ENCODE data around the gene SLC48A1. TPM values are rescaled to one million over a fixed set of nuclear protein-coding genes. Genes with fewer than 3 reads are reported as not detected.
A peak's percentile ranks its signal among the peaks of the same experiment; 100 is the strongest.

Gene SLC48A1
- total RNA-seq, 2 donors from 2014 or later, result 5.2 to 7.4 TPM

DNA sequence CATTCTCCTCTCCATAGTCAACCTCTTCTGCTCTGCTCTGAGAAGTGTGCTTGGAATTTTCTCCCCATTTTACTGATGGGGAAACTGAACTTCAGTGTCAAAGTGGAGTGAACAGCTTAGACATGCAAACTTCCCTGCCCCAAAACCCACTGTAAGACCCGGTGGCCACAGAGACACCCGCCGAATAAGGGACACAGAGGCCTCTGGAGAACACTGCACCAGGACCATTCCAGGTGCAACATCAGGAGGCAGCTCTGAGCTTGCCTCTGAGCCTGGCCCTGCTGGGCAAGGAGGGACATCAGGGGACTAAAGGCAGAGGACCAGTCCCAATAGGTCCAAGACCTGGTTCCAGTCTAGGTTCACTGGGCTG, 45.0 kb downstream of the SLC48A1 start:
- Mint-ChIP-seq H3K36me3 (peaks cover 46 to 61% of the 10 kb centered on the region in 2 donors), H3K9me3 (peaks cover 0 to 4% of the 10 kb centered on the region in 2 donors), H3K27ac (peak overlapping the region; percentile 95 to 100)
- DNase-seq (ENCODE audit: low spot score in 2 of 2) (no peak), ATAC-seq (no peak)

DNA sequence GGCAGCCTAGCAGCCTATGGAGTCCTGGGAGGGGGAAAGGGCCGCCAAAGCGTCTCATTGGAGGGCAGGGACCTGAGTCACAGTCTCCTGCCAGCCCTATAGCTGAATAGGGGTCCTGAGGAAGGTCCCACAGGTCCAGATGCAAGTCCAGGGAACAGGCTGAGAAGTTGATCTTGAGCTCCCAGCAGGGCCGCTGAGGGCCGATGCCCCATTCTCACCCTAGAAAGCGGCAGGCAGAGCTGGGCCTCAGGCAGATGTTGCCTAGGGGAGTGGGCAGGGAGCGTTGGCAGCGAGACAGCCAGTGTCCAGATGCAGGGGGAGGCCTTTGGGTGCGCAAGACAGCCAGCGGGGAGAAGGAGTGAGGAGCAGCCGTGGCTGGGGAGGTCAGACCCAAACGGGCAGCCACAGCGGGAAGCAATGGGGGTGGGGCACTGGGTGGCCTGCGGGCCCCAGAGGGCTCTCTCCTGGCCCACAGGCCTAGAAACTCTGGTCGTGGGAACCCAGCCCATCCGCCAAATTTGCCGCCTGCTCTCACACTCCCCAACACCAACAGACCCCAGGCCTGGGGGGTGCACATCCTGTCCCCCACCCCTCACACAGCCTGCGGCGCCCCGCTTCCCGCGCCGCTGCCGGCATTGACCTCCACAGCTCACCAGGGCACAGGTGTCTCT, 45.6 kb downstream of the SLC48A1 start:
- DNase-seq (ENCODE audit: low spot score in 2 of 2) (peak; percentile 51 to 77), ATAC-seq (peak; percentile 25 to 38)
- Mint-ChIP-seq H3K9me3 (peaks cover 0 to 4% of the 10 kb centered on the region in 2 donors), H3K36me3 (peaks cover 40 to 61% of the 10 kb centered on the region in 2 donors), H3K27ac (peak overlapping the region; percentile 95 to 100)

DNA sequence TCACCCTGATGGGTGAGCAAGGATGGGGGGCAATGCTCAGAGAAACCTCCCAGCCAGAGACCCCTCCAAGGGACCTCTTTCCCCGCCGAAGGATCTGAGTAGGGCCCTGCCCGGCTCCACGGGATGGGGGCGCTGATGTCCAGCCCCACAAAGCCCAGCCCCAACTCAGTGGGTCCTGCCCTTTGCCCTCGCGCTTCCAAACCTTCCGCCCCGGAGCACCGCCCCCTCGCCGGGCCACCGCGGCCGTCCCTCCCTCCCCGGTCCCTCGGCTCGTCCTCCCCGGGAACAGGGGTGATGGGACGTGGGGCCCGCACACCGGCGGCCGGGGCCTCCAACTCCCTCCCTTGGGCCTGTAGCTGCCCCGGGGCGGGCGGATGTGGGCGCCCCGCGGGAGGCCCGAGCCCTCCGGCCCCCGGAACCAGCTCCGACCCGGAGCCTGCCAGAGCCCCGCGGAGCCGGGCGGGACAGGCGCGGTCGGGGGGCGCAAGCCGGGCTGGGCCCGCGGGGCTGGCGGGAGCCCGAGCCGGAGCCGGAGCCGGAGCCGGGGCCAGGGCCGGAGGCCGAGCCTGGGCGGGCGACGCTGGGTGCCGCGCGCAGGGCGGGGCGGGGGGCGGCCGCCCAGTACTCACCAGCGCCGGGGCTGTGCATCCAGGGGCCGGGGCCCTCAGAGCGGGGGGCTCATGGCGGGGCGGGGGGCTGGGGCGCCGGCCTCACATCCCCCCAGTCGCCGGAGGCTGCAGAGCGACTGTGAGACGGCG, 46.3 kb downstream of the SLC48A1 start:
- Mint-ChIP-seq H3K27ac (peak overlapping the region; percentile 95 to 100), H3K9me3 (peaks cover 0 to 4% of the 10 kb centered on the region in 2 donors), H3K36me3 (peaks cover 33 to 59% of the 10 kb centered on the region in 2 donors)
- ATAC-seq (peak; percentile 21 to 26), DNase-seq (ENCODE audit: low spot score in 2 of 2) (peak; percentile 57 to 76)

DNA sequence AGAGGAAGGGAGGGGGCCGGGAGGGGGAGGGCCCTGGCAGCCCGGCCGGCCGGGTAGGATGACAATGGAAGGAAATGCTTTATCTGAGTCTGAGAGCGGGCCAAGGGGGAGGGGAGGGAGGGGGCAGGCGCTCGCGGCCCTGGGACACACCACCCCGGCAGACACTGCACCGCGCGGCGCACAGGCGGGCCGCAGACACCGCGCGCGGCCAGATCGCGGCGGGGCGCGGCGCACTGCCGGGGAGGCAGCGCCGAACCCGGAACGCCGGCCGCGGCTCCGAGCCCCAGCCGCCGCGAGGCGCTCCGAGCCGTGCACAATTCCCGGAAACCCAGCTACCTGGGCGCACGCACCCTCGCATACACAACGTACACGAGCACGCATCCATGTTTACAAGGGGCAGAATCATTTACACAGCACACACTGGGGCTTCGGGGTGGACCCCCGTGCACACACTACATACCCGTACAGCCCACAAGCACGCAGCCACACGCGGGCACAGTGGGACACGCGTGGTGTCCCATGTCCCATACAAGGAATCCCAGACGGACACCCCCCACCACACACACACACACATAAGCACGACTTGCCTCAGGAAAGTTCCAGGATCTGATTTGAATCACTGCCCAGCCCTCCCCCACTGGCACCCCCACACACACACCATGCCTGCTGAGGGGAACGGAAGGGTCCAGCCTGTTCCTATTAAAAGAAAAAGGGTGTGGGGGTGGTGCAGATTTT, 47.0 kb downstream of the SLC48A1 start, which contains the start of gene HDAC7:
Gene HDAC7, minus strand, starts transcription at position 8 of the 735 bp plus-strand sequence. CDS start 118 bp downstream, outside the sequence.
- peaks cover 0 to under 1% of the 10 kb centered on the region in 2 donors for H3K9me3 Mint-ChIP-seq
- peak within 1 kb of the TSS; percentile 96 to 100 for H3K27ac Mint-ChIP-seq
- peaks cover 26 to 52% of the 10 kb centered on the region in 2 donors for H3K36me3 Mint-ChIP-seq
- peak in 1 of 2 donors; percentile 49 for DNase-seq (ENCODE audit: low spot score in 2 of 2)
- ATAC-seq, result peak; percentile 30 to 63

DNA sequence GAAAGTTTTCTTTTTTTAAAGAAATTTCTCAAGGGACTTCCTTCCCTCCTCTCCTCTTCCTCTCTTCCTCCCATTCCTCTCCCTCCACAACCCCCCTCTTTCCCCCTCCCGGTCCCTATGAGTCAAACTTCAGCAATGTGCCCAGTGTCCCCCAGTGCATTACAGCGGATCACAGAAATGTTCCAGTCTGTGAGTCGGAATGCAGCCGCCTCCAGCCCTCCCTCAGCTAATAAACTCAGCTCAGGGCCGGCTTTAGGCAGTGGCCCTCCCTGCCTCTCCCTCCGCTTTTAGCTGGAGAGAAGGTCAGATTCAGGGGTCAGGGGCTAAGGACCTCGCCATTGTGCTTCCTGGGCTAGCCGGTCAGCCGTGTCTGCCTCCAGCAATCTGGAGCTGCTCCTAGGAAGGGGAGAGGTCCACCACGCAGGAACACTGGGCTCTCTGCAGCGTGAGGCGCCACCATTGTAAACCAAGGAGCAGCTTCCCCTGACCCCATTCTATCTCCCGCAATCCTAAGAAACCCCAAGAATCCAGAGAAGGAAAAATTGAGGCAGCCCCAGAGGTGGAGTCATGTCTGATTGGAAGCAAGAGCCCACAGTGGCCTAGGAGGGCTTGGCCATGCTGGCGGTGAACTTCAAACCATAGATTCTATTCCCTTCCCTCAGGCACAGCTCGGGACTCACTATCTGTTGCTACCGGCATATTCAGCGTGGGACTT, 47.8 kb downstream of the SLC48A1 start:
- Mint-ChIP-seq H3K36me3 (peaks cover 24 to 45% of the 10 kb centered on the region in 2 donors), H3K27ac (peak overlapping the region; percentile 95 to 96), H3K9me3 (no peaks in the 10 kb centered on the region)
- ATAC-seq (no peak), DNase-seq (ENCODE audit: low spot score in 2 of 2) (no peak)

DNA sequence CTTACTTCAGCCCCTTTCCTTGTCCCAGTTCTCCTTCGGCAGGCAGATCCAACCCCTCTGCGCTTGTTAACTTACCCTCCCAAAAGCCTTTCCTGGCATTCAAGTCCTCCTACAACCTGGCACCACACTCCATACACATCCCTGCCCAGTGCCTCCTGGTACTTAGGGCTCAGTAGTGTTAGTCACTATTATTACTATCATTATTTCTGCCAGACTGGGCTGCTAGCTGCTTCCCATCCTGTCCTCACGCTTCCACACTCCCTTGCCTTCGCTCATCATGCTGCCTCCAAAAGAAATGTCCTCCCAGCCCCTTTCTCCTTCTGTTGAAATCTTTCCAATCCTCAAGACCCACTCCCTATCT, 48.3 kb downstream of the SLC48A1 start:
- H3K27ac Mint-ChIP-seq, result peak overlapping the region; percentile 95 to 96
- DNase-seq (ENCODE audit: low spot score in 2 of 2), result no peak
- H3K36me3 Mint-ChIP-seq, result peaks cover 24 to 39% of the 10 kb centered on the region in 2 donors
- no peaks in the 10 kb centered on the region for H3K9me3 Mint-ChIP-seq
- no peak for ATAC-seq

DNA sequence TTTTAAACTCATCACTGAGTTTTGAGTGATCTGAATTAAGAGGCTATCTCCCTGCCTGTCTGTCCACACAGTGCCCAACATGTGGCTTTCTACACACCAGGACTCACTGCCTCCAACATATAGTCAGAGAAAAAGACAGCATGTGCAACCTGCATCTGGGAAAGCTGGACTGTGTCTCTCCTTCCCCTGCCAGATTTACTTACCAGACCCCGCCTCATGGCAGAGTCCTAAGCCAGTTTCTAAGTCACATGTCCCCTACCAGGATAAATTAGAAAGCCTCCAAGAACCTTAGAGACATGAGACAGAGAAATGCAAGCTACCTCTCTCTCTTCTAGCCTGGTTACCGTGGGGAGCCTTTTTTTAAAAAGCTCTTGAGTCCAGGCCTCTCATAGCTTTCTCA, 49.4 kb downstream of the SLC48A1 start:
- DNase-seq (ENCODE audit: low spot score in 2 of 2) (no peak), ATAC-seq (no peak)
- Mint-ChIP-seq H3K27ac (peak overlapping the region in 1 of 2 donors; percentile 95), H3K9me3 (no peaks in the 10 kb centered on the region), H3K36me3 (peaks cover 18 to 29% of the 10 kb centered on the region in 2 donors)

DNA sequence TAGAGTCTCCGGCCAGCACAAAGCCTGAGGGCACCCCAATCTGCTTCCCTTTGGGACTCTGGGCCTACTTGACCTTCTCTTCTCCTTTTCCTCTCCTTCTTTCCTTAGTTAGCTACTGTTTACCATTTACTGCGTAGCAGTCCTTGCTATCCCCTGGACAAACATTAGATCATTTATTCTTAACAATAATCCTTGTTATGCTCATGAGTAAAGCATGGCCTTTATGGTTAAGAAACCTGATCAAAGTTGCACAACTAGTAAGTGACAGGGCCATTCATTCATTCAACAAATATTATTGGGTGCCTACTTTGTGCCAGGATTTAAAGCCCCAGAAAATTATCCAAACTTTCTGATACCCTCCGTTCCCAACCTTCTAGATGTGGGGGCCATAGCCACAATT, 49.8 kb downstream of the SLC48A1 start:
- peak overlapping the region in 1 of 2 donors; percentile 95 for H3K27ac Mint-ChIP-seq
- DNase-seq (ENCODE audit: low spot score in 2 of 2) (no peak), ATAC-seq (no peak)
- no peaks in the 10 kb centered on the region for H3K9me3 Mint-ChIP-seq
- H3K36me3 Mint-ChIP-seq, result peaks cover 14 to 24% of the 10 kb centered on the region in 2 donors

DNA sequence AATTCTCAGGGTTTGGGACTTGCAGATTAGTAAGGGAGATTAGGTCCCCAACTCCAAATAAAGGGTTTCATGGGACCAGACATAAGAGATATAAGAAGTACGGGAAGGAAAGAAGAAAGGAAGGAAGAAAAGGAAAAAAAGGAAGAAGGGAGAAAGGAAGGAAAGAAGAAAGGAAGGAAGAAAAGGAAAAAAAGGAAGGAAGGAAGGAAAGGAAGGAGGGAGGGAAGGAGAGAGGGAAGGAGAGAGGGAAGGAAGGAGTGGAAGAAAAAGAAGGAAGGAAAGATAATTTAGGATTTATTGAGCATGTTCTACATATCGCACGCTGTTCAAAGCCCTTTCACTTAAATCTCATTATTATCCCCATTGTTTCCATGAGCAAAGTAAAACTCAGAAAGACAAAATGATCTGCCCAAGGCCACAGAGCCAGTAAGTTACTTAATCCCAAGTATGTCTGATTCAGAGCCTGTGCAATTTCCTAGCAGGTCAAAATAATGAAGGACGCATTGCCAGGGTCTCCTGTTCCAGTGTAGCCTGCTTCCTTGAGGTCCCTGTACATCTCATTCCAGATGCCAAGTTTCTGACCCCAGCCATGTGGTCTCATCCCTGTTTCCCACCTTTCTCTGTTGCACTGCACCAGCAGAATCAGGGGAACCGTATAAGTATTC, 50.5 kb downstream of the SLC48A1 start:
- H3K9me3 Mint-ChIP-seq, result no peaks in the 10 kb centered on the region
- ATAC-seq (no peak), DNase-seq (ENCODE audit: low spot score in 2 of 2) (no peak)
- H3K36me3 Mint-ChIP-seq, result peaks cover 7 to 17% of the 10 kb centered on the region in 2 donors
- peak overlapping the region; percentile 87 to 91 for H3K27ac Mint-ChIP-seq

DNA sequence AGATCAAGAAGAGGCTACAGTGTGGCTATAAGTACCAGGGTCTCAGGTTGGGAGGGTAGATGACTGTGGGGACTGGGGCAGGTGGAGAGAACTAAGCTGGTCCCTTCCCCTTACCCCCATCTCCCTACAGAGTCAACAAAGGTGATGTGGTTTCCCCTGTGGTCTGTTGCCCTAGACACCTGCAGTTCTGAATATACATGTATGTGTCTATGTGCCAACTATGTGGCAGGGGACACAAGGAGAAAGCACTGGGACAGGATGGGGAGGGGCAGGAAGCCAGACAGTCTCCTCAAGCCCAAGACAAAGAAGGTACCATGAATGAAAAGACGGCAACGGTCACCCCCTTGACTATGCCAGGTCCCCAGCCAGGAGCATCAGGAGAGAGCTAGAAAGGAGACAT, 51.2 kb downstream of the SLC48A1 start:
- Mint-ChIP-seq H3K36me3 (peaks cover 5 to 13% of the 10 kb centered on the region in 2 donors), H3K27ac (peak overlapping the region; percentile 87 to 91), H3K9me3 (no peaks in the 10 kb centered on the region)
- DNase-seq (ENCODE audit: low spot score in 2 of 2), result no peak
- ATAC-seq, result peak; percentile 28 to 30

DNA sequence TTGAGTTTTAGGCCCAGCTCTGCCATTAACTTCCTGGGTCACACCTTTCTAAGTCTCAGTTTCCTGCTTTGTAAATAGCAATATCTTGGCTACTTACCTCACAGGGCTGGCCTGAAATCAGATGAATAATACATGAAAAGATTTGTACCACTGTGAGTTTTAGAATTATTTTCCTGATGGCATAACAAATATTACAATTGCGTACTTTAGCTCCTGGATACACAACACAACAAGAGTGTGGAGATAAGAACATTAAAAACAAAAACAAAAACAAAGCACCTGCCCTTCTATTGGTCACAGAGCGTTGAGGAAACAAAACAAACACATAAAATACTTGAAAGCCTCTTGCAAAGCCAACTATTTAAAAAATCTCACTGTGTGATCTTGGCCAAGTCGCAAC, 51.6 kb downstream of the SLC48A1 start:
- peaks cover 5 to 13% of the 10 kb centered on the region in 2 donors for H3K36me3 Mint-ChIP-seq
- peak overlapping the region; percentile 87 to 91 for H3K27ac Mint-ChIP-seq
- ATAC-seq, result no peak
- DNase-seq (ENCODE audit: low spot score in 2 of 2), result no peak
- no peaks in the 10 kb centered on the region for H3K9me3 Mint-ChIP-seq

DNA sequence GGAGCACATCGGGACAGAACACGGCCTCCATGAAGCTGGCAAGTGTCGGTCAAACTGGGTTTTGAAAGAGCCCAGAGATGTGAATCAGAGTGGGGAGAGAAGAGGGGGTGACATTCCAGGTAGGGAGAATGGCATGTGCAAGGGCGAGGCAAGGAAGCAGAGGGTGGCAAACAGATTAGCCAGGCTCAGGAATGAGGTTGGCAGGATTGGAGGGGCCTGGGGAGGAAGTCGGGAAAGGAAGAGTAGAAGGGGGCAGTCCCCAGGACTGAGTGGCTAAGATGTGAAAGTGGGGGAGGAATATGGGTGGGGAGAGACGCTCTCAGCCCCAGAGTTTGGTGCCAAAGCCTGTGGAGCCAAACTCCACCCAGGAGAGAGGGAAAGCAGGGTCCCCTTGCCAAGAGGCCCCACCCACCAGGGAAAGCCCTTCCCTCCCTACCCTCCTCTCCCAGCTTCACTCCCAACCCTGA, 52.2 kb downstream of the SLC48A1 start:
- no peaks in the 10 kb centered on the region for H3K9me3 Mint-ChIP-seq

DNA sequence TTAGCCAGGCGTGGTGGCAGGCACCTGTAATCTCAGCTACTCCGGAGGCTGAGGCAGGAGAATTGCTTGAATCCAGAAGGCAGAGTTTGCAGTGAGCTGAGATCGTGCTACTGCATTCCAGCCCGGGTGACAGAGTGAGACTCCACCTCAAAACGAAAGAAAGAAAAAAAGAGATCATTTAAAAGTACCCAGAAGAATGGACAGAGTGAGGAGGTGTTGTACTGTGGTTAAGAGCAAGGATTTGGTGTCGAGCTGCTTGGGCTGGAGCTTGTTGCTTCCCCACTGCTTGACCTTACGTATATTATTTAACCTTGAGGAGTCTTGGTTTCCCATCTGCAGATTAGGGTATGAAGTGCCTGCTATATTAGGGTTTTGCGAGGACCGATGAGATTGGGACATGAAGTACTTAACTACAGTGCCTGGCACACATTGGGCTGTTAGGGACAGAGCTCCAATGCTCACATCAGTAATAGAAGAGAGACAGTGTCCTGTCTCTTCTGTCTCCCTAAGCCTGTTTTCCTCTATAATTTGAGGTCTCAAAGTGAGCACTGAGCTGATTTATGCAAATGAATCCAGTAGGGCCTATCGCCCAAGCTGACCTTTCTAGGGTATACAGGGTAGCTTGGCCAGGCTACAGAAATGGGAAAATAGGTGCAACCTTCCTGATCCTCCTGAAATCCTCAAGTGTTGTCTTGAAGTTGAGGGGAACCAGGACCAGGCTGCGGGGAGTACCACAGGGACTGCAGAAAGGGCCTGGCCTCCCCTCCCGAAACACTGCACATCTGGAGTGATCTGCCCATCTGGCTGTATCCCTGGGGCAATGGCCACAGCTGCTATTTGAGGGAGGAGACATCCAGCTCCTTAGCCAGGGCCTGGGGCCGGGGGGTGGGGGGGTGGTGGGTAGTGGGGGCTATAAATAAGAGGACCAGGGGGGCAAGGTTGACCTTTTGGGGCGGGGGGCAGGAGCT, 55.3 kb downstream of the SLC48A1 start:
- DNase-seq (ENCODE audit: low spot score in 2 of 2), result no peak
- ATAC-seq, result no peak
- Mint-ChIP-seq H3K27ac (peak overlapping the region; percentile 82 to 83), H3K36me3 (peaks cover 0 to 15% of the 10 kb centered on the region in 2 donors), H3K9me3 (no peaks in the 10 kb centered on the region)

More for the DNA sequence above, 52.2 kb downstream of the SLC48A1 start:
- H3K36me3 Mint-ChIP-seq, result peaks cover 3 to 14% of the 10 kb centered on the region in 2 donors
- peak overlapping the region; percentile 87 to 91 for H3K27ac Mint-ChIP-seq
- ATAC-seq (no peak), DNase-seq (ENCODE audit: low spot score in 2 of 2) (no peak)

DNA sequence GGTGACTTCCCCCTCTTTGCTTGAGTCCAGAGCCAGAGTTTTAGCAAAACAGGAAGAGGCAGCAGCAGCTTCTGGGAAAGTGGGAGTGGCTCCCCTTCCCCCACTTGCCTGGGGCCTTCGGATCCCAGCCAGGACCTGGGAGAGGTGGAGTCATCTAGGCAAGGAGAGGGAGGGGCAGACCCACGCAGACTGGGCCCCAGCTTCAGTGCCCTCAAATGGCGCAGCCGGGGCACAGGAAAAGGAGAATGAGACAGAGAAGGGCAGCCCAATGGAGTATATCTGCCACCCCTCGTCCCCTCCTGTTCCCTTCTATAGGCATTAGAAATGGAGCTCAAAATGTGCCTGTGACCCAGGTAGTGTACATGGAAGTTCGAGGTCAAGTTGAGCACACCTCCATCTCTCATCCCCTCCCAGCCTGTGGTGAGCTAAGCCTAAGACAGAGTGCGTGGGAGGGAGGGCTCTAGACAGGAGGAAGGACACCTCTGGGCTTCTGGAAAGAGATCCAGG, 56.0 kb downstream of the SLC48A1 start:
- DNase-seq (ENCODE audit: low spot score in 2 of 2) (no peak), ATAC-seq (no peak)
- H3K9me3 Mint-ChIP-seq, result no peaks in the 10 kb centered on the region
- peak overlapping the region; percentile 82 to 83 for H3K27ac Mint-ChIP-seq
- H3K36me3 Mint-ChIP-seq, result peaks cover 0 to 9% of the 10 kb centered on the region in 2 donors

Data from activated naive CD4-positive, alpha-beta T cell treated with anti-CD3 and anti-CD28 coated beads, Interleukin-2, amount 50 U/mL, for 72 hours (primary cell).